ENCODE data around the gene RGS19.

The RGS19 gene

DNA sequence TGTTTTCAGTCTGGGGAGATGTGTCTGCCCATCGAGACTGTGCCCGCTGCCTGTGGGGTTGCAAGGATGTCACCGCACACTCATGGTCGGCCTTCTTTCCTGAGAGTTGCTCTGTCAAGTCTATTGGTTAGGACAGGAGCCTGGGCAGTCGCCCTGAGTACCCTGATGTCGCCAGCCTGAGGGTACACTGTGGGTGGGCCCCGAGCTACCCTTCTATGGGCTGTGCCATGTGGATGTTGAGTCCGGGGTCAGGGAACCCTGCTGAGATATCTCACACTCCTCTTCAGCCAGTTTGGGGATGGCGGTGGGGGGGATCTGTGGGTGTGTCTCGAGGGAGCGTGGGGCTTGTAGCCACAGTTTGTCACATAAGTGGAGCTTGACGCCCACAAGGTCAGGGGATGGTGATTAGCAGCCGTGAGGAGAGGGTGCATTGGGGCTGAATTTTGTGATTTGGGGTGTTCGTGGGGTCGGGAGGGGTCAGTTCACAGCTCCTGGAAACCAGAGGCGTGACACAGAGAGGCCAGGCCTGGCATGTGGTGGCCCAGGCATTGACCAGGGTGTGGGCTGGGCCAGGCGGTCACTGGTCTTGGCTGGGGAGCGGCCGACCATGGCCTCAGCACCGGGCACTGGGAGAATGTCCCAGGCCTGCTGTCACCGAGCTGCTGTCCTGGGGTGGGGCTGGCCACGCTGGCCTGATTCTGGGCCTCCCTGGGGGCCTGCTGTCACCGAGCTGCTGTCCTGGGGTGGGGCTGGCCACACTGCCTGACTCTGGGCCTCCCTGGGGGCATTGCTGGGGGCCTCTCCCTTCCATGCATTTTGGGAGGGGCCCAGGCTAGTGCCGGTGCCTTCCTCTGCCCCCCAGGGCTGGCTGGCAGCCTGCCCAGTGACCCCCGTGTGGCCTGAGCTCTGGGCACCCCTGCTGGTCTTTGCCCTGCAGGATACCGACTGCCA, 29.7 kb upstream of the RGS19 start:
- TF ChIP-seq NFIC (IDR thresholded peaks at IDR 0.05) = no peak
- no peak for TF ChIP-seq CEBPB (IDR thresholded peaks at IDR 0.05)
- TF ChIP-seq, protein P1, sequence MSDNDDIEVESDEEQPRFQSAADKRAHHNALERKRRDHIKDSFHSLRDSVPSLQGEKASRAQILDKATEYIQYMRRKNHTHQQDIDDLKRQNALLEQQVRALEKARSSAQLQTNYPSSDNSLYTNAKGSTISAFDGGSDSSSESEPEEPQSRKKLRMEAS (IDR thresholded peaks at IDR 0.05) = no peak
- TF ChIP-seq TCF12 (IDR thresholded peaks at IDR 0.05; ENCODE audit: low read depth) = no peak
- TF ChIP-seq FOXM1 (IDR thresholded peaks at IDR 0.05; ENCODE audit: borderline replicate concordance, low read depth) = no peak
- TF ChIP-seq, protein P2, sequence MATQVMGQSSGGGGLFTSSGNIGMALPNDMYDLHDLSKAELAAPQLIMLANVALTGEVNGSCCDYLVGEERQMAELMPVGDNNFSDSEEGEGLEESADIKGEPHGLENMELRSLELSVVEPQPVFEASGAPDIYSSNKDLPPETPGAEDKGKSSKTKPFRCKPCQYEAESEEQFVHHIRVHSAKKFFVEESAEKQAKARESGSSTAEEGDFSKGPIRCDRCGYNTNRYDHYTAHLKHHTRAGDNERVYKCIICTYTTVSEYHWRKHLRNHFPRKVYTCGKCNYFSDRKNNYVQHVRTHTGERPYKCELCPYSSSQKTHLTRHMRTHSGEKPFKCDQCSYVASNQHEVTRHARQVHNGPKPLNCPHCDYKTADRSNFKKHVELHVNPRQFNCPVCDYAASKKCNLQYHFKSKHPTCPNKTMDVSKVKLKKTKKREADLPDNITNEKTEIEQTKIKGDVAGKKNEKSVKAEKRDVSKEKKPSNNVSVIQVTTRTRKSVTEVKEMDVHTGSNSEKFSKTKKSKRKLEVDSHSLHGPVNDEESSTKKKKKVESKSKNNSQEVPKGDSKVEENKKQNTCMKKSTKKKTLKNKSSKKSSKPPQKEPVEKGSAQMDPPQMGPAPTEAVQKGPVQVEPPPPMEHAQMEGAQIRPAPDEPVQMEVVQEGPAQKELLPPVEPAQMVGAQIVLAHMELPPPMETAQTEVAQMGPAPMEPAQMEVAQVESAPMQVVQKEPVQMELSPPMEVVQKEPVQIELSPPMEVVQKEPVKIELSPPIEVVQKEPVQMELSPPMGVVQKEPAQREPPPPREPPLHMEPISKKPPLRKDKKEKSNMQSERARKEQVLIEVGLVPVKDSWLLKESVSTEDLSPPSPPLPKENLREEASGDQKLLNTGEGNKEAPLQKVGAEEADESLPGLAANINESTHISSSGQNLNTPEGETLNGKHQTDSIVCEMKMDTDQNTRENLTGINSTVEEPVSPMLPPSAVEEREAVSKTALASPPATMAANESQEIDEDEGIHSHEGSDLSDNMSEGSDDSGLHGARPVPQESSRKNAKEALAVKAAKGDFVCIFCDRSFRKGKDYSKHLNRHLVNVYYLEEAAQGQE (IDR thresholded peaks at IDR 0.05; ENCODE audit: low read depth) = no peak
- TF ChIP-seq ZBTB7A (IDR thresholded peaks at IDR 0.05; ENCODE audit: low read depth) = no peak
- no peak for TF ChIP-seq EGR1 (IDR thresholded peaks at IDR 0.05)
- TF ChIP-seq, protein P3, sequence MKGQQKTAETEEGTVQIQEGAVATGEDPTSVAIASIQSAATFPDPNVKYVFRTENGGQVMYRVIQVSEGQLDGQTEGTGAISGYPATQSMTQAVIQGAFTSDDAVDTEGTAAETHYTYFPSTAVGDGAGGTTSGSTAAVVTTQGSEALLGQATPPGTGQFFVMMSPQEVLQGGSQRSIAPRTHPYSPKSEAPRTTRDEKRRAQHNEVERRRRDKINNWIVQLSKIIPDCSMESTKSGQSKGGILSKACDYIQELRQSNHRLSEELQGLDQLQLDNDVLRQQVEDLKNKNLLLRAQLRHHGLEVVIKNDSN (IDR thresholded peaks at IDR 0.05) = no peak
- no peak for TF ChIP-seq YY1 (IDR thresholded peaks at IDR 0.05; ENCODE audit: low read depth)
- TF ChIP-seq TAF1 (IDR thresholded peaks at IDR 0.05; ENCODE audit: low read depth) = no peak
- TF ChIP-seq RAD21 (IDR thresholded peaks at IDR 0.05; ENCODE audit: low read depth) = no peak
- TF ChIP-seq CREB1 (IDR thresholded peaks at IDR 0.05; ENCODE audit: low read depth) = no peak
- no peak for TF ChIP-seq EP300 (IDR thresholded peaks at IDR 0.05; ENCODE audit: borderline replicate concordance)
- no peak for TF ChIP-seq TEAD4 (IDR thresholded peaks at IDR 0.05)

DNA sequence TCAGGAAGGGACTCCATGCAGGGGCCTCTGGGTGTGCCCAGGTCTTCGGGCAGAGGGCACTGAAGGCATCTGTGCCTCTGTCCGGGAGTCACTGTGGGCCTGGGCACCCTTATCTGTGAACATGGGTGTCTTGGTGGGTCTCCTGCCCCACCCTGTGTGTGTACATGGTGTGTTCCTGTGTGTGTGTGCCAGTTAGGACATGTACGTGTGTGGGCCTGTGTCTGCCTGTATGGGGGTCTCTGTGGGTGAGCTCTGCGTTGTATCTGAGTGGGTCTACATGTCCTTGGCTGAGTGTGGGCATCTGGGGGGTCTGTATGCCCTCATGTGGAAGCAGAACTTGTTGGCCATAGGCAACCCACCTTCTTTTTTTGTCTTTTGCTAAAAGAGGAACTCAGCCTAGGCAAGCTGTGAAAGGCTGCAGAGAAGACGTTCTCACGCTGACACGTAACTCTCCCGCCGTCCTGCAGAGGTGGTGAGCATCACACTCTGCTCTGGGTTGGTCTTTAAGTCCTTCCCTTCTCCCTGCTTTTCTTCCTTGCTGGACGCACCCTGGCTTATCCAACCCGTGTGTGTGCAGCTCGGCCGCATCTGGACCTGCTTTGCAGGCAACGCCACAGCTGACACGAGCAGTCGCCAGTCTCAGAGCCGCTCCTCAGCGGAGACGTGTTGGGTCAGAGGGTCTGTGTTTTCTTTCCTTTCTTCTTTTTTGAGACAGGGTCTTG, 28.6 kb upstream of the RGS19 start:
- TF ChIP-seq TAF1 (IDR thresholded peaks at IDR 0.05; ENCODE audit: low read depth) = no peak
- no peak for TF ChIP-seq TEAD4 (IDR thresholded peaks at IDR 0.05)
- no peak for TF ChIP-seq CREB1 (IDR thresholded peaks at IDR 0.05; ENCODE audit: low read depth)
- no peak for TF ChIP-seq EP300 (IDR thresholded peaks at IDR 0.05; ENCODE audit: borderline replicate concordance)
- TF ChIP-seq FOXM1 (IDR thresholded peaks at IDR 0.05; ENCODE audit: borderline replicate concordance, low read depth) = no peak
- TF ChIP-seq ZBTB7A (IDR thresholded peaks at IDR 0.05; ENCODE audit: low read depth) = no peak
- TF ChIP-seq, protein P2 (IDR thresholded peaks at IDR 0.05; ENCODE audit: low read depth) = no peak
- TF ChIP-seq, protein P3 (IDR thresholded peaks at IDR 0.05) = no peak
- no peak for TF ChIP-seq RAD21 (IDR thresholded peaks at IDR 0.05; ENCODE audit: low read depth)
- TF ChIP-seq CEBPB (IDR thresholded peaks at IDR 0.05) = no peak
- no peak for TF ChIP-seq TCF12 (IDR thresholded peaks at IDR 0.05; ENCODE audit: low read depth)
- no peak for TF ChIP-seq YY1 (IDR thresholded peaks at IDR 0.05; ENCODE audit: low read depth)
- TF ChIP-seq, protein P1 (IDR thresholded peaks at IDR 0.05) = no peak
- no peak for TF ChIP-seq NFIC (IDR thresholded peaks at IDR 0.05)
- no peak for TF ChIP-seq EGR1 (IDR thresholded peaks at IDR 0.05)

DNA sequence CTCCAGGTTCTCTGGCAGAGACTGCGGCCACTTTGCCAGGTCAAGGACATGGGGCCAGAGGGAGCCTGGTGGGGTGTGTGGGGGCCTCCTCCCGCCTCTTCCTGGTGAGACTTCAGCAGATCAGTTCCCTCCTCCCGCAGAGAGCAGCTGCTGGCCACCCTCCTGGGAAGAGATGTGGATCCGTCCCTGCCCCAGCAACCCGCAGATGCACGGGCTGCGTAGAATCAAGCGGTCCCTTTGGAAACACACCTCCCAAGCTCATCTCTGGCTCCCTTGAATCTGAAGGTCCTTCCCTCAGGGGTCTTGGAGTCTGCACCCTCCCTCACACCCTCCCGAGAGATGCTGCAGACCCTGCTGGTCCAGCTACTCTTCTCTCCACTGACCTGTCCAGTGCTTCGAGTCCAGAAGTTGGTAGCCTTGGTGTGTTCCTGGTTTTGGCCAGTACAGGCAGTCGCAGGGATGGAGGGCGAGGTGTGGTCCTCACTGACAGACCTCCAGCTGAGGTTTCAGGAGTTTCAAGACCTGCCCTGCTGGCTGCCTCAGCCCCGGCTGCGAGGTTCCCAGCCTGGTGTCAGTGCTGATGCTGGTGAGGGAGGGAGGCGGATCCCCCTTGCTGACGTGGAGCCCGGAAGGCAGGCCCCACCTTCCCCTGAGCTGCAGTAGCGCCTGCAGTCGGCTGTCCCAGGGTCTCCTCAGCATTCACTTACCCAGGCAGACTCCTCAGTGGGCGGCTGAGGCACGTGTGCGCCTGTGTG, 27.8 kb upstream of the RGS19 start, which contains the start of gene NPBWR2:
Gene NPBWR2, minus strand, starts transcription at position 585 of the 755 bp plus-strand sequence. CDS start 734 bp downstream, outside the sequence.
- no peak for TF ChIP-seq YY1 (IDR thresholded peaks at IDR 0.05; ENCODE audit: low read depth)
- no peak for TF ChIP-seq CEBPB (IDR thresholded peaks at IDR 0.05)
- no peak for TF ChIP-seq FOXM1 (IDR thresholded peaks at IDR 0.05; ENCODE audit: borderline replicate concordance, low read depth)
- no peak for TF ChIP-seq EP300 (IDR thresholded peaks at IDR 0.05; ENCODE audit: borderline replicate concordance)
- TF ChIP-seq TAF1 (IDR thresholded peaks at IDR 0.05; ENCODE audit: low read depth) = no peak
- TF ChIP-seq CREB1 (IDR thresholded peaks at IDR 0.05; ENCODE audit: low read depth) = no peak
- TF ChIP-seq, protein P1 (IDR thresholded peaks at IDR 0.05) = no peak
- no peak for TF ChIP-seq NFIC (IDR thresholded peaks at IDR 0.05)
- TF ChIP-seq TEAD4 (IDR thresholded peaks at IDR 0.05) = no peak

DNA sequence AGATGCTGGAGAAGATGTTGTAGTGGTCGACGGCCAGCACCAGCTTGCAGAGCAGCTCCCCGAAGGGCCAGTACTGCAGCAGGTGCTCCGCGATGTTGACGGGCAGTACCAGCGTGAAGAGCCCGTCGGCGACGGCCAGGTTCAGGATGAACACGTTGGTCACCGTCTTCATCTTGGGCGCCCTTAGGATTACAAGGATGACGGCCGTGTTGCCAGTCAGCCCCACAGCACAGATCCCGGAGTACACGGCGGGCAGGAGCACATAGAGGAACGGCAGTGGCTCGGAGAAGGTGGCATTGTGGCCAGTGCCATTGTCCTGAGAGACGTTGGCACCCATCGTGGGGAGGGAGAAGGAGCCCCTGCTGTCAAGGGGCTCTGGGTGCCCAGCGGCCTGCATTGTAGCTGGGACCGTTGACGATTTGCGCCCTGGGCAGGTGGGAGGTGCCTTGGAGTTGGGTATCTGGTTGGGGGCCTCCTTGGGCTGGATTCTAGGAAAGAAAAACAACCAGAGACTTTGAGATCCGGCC, 27.2 kb upstream of the RGS19 start:
- TF ChIP-seq, protein P1 (IDR thresholded peaks at IDR 0.05) = no peak
- TF ChIP-seq, protein P3 (IDR thresholded peaks at IDR 0.05) = no peak
- no peak for TF ChIP-seq RAD21 (IDR thresholded peaks at IDR 0.05; ENCODE audit: low read depth)
- TF ChIP-seq EP300 (IDR thresholded peaks at IDR 0.05; ENCODE audit: borderline replicate concordance) = no peak
- TF ChIP-seq ZBTB7A (IDR thresholded peaks at IDR 0.05; ENCODE audit: low read depth) = no peak
- TF ChIP-seq NFIC (IDR thresholded peaks at IDR 0.05) = no peak
